Non-pigmented ciliary epithelial cell (primary cell): ENCODE measurements around the gene CD207.
"Not testable (repeated sequence)": the region's sequence is repeated elsewhere in the genome, so short reads cannot be mapped to it uniquely, and the experiment has no call there.

Source experiments
- DNase-seq: peaks from one replicate; pipeline ENCODE4 v3.0.0-alpha.2; 2010; ENCODE audit warnings: low read depth

Gene CD207

DNA sequence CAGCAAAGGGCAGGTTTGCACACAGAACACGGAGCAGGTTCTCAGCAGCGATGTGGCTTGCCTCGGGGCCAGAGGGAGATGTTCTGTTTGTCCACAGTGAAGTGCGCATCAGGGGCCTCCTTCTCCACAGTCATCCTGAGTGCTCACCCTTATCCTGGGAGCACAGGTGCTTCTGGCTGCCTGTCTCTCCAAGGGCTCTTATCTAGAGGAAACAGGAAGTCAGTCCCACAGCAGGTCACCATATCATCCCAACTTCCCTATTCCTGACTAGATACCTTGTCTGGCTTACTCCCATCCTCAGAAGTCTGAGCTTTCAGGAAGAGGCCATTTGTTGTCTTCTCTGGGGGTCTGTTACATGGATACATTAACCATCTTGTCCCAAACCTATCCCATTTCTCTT lies at the start of gene CD207:
TSS of gene CD207 (minus strand) at position 174 of the 400 bp plus-strand sequence. CDS start at position 134, 40 bp downstream.
- no peak for DNase-seq

DNA sequence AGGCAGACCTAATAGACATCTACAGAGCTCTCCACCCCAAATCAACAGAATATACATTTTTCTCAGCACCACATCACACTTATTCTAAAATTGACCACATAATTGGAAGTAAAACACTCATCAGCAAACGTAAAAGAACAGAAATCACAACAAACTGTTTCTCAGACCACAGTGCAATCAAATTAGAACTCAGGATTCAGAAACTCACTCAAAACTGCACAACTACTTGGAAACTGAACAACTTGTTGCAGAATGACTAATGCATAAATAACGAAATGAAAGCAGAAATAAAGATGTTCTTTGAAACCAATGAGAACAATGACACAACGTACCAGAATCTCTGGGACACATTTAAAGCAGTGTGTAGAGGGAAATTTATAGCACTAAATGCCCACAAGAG lies 42.9 kb upstream of the CD207 start:
- DNase-seq: not testable (repeated sequence)

DNA sequence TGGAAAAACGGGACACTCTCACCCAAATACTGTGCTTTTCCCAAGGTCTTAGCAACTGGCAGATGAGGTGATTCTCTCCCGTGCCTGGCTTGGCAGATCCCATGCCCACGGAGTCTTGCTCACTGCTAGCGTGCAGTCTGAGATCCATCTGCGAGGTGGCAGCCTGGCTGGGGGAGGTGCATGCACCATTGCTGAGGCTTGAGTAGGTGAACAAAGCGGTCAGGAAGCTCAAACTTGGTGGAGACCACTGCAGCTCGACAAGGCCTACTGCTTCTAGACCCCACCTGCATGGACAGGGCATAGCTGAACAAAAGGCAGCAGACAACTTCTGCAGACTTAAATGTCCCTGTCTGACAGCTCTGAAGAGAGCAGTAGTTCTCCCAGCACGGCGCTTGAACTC lies 40.5 kb upstream of the CD207 start:
- not testable (repeated sequence) for DNase-seq

DNA sequence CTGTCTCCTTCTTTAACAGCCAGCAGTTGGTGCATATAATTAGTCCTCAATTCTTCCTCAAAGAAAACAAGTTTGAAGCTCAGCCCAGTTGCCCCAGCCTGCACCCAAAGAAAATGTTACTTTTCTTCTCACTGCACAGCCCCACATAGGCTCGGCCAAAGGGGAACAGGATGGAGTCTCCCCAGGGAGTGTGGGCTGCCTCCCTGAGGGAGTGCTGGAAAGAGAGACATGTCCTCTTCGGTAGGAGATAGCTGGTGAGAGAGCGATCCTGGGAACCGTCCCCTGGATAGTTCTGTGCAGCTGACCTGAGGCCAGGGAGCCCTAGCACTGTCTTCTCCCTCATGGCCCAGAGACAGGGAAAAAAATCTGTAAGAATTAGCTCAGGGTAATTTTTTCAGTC lies 37.9 kb upstream of the CD207 start:
- DNase-seq: no peak

DNA sequence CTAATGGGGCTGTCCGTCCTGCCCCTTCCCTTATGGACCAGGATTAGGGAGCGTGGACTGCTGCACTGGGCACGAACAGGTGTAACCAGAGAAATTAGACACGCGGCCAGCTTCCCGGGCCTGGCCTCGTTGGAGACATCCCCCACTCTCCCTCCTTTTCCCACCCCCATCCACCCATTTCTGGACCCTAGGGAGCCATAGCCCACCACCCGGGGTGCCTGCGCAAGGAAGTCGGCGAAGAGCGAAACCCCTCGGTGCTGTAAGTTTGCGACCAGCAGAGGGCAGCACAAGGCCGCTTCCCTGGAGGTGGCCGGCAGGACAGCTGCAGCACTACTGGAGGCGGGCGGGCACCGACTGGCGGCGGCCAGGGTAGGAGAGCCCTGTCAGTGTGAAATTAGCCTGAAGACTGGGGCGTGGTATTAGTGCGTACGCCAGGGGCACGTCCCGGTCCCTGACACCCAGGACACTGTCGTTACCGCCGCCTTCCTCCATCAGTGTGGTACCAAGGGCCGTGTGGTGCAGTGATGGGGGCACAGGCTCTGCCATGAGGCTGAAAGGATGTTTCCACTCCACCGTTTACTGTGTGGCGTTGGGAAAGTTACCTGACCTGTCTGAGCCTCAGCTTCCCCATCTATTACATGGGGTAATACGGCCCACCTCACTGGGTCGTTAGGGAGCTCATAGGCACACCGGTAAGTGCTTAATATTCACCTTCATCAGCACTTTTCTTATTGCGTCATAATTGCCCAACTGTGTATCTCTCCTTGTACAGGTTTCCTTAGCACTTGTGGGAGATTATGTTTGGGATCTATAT lies 36.0 kb upstream of the CD207 start:
- DNase-seq: peak; percentile 15

DNA sequence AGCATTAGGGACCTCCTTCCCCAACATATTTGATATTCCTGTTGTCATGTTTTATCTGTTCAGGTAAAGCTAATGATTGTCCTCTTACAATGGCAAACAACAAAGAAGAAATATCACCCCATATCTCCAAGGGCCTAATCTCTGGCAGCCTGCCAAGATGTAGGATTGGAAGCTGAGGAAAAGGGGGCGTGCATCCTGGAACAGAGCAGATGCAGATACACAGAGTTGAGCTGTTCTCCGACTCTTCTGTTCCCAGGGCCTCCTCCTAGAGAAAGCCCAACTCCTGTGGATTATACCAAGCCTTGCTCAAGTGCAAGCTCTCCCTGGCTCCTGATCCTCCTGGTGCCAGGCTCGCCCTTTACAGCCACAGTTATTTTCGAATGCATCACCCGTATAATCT lies 35.2 kb upstream of the CD207 start:
- DNase-seq: no peak

DNA sequence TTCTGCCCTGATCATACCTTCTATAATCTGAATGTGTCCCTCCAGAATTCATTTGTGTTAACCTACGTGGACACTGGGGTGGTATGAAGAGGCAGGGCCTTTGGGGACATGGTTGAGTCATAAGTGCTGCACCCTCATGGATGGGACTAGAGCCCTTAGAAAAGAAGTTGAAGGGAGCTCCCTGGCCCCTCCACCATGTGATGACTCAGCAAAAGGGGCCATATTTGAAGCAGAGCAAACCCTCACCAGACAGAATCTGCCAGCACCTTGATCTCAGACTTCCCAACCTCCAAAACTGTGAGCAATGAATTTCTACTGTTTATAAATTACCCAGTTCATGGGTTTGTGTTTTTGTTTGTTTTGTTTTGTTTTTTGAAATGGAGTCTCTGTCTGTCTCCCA lies 33.4 kb upstream of the CD207 start:
- DNase-seq: no peak

DNA sequence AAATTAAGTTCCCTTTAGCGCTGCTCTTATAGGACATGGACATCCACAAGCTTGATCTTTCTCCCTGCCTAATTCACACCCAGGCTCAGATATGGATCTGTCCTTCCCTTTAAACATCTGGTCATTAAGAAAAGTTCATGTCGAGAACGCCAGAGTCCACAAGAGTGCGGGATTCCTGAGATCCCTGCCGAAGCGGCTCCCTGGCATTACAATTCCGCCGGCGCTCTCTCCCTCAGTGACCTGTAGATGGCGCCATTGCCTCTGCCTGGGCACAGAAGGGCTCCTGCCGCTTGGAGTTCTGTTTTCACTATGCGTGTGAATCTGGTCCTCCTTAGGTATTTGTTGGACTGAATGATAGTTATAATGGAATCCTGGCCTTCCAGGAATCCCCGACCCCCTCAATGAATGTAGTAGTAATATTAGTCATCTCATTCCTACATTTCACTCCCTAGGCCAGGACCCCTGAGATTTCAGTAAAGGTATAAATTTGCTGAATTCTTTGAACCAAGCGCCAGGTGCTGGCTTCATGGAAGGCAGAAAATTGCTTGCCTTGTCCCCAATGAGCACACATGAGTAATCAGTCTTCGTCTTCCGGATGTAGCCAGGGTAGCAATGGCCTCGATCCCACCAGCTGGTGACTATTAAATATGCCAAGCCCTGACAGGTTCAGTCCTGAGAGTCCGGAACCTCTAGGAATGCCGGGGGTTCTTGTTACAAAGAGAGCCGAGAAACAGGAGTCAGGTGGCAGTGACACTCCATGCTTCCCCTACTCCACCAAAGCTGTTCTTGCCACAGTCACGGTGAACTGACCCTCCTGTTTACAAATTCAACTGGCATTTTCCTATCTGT lies 26.4 kb upstream of the CD207 start:
- peak; percentile 18 for DNase-seq

DNA sequence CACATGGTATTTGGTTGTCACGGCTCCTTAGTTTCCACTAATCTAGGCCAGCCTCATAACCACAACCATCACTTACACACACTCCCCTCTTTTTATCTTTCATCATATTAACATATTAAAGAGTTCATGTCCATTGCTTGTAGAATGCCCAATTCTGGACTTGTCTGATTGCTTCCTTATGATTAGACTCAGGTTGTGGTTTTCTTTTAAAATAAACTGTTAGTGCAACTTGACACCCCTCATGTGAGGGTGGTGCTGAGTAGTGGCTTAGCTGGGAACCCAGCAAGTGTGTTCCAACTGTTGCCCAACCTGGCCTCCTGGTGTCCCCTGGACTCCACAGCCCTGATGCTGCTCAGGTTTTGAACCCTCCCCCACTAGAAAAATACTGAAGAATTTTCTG lies 20.1 kb upstream of the CD207 start:
- DNase-seq: no peak

DNA sequence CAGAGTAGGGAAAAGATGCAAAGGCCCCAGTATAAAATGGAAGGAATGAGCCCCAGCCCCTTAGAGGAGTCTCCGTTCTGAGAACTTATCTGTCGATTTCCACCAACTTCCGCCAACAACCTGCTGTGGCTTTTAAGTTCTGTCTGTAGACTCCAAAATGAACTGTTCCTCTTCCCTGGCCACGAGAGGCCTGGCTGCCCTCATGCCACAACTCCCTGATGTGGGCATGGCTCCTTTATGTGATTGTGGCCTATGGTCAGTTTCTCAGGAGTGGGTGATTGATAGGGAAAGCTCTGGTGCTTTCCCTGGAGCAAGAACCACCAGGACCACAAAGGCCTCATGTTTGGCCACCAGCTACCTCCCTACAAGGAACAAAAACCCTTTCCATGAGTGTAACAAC lies 18.8 kb upstream of the CD207 start:
- no peak for DNase-seq

DNA sequence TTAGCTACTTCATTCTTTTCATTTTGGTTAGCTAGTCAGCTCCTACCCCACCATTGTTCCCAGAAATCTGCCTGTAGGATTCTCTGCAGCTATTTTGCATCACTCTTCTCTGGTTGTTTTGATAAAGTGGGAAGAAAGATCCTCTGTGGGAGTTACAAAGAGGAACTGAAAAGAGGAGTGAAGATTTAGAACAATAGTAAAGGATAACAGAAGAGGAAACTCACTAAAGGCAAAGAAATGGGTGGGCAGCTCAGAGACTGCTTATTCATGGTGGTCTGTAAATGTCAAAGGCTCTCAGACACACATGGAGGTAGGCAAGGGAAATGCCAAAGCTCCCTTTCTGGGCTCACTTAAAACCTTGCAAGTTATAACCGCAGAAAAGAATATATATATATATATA lies 17.2 kb upstream of the CD207 start:
- DNase-seq: no peak

DNA sequence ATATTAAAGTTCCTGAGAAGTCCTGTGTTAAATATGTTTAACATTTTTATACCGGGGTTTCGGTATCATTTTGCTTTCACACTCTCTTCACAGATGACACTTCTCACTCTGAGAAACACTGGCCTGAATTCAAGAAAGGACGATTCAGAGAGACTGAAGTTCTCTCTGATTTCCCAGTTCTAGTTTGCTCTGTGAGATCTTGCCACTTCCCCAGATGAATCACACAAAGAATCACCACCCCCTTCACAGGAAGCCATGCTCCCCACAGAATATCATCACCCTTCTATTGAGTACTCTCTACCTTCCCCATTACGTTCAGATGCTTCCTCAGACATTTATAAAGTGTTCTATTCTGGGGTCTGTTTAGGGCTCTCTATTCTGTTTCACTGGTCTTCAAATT lies 16.1 kb upstream of the CD207 start:
- DNase-seq: no peak

DNA sequence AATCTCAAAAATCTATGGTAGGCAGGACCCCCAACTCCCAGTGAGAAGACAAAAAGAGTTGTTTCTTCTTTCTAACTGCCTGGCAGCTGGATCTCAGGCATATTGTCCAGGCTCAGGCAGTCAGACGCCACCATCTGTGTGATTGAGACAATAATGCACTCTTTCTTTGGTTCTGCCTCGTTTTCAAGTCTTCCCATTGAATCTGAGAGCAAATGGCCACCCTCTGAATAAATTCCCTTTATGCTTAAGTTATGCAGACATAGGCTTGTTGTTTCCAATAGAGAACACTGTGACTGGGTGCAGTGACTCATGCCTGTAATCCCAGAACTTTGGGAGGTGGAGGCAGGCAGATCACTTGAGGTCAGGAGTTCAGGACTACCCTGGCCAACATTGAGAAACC lies 15.3 kb upstream of the CD207 start:
- DNase-seq: no peak

DNA sequence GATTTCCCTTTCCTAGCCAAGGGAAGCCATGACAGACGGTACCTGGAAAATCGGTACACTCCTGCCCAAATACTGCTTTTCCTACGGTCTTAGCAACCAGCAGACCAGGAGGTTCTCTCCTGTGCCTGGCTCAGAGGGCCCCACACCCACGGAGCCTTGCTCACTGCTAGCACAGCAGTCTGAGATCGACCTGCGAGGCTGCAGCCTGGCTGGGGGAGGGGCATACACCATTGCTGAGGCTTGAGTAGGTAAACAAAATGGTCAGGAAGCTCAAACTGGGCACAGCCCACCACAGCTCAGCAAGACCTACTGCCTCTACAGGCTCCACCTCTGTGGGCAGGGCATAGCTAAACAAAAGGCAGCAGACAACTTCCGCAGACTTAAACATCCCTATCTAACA lies 6.8 kb upstream of the CD207 start:
- no peak for DNase-seq

DNA sequence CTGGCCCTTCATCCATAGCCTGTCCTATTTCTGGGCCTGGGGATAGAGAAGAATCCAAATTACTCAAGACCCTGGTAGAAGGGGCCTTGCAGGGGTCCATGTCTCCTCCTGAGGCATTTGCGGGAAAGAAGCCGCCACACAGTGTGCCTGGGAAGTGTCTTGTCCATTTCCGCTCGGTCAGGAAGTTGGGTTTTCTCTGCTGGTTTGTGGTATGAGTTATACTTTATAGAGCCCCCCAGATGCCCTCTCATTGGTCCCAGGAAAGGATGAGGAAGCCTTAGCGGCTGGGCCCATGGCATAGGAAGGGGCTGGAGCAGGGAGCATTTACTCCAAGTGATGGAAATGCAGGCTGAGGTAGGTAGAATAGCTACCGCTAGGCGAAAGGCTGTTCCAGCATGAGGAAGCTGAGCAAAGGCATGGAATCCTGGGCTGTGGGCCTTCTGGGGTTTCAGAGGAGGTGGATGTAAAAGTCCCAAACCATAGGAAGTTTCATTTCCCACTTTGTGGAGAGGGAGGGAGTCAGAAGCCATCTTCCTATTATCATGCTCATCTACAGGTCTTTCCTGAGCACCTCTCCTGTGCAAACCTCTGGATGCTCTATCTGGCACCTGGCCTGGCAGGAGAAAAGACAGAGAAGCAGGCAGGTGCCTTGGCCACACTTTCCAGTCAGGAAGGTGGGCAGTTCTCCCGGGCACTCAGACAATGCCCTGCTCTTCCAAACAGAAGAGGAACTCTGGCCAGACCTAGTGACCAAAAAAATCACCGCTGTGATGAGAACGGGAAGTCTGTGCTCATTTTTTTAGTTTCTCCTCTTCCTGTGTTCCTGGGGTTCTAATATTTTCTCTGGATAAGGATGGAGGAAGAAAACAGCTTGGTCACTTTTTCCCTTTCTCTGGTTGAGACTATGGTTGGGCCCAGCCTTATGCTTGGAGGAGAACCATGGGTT lies 2.6 kb upstream of the CD207 start:
- no peak for DNase-seq

DNA sequence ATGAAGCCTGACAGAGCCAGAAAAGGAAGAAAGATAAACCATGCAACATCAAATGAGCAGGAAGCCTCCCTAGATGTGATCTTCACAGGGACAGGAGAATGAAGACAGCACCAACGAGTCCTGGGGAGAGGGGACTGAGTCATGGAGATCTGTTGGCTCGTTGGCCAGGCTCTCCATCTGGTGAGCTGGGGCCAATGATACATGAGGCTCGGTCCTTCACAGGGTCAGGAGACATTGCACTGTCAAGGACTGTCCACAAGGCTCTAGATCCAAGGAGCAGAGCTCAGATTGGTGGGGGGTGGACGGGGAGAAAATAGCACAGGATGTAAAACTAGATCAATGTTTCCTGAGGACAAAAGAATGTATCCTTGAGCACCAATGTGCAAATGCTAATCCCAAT lies 735 bp downstream of the CD207 start:
- DNase-seq: no peak

DNA sequence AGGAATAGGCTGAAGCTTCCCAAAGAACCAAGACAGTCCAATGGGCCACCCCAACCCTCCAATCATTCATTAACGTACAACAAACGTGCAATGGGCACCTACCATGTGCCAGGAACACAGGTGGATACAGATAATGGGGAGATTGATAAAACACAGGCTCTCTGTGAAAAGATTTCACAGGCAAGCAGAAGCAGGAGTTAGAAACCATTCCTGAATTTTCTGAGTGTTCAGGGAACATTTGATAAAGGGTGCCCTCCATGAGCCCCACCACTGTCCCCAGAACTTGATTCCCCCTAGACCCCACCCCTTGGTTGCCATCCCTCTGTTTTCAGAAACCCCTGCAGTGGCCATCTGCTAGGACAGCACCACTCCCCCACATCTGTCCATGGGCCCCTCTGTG lies 1.5 kb downstream of the CD207 start:
- DNase-seq: no peak

DNA sequence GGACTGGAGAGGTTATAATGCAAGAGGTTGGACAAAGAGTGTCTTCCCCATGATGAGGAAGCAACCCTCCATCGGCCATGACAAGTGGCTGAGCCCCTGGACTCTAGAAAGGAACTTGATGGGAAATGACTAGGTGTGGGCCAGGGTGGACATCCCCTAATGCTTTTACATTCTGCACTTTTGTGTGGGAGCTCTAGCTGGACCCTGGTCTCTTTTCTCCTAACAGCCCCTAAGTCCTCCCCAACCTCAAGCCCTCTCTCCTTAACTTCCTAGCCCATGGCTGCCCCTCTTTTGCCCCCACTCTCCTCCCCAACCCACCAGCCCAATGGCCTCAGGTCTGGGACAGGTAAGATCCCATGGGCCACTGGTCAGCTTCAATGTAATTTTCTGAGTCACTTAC lies 2.4 kb downstream of the CD207 start:
- no peak for DNase-seq

DNA sequence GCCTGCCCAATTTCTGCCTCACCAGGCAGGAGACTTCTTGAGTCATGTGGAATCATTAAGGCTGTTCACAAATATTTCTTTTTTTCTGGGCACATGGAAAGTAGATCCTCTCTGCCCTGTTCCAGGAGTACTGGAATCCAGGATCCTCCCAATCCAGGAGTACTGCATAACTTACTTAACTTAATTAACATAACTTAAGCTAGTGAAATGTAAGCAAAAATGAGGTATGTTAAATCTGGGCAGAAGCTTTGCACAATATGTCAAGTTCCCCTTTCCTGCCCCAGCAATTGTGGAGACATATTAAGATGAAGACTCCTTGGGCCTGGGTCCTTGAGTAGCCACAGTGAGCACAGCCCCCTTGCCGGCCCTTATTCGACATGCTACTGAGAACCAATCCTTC lies 3.2 kb downstream of the CD207 start:
- DNase-seq: no peak

DNA sequence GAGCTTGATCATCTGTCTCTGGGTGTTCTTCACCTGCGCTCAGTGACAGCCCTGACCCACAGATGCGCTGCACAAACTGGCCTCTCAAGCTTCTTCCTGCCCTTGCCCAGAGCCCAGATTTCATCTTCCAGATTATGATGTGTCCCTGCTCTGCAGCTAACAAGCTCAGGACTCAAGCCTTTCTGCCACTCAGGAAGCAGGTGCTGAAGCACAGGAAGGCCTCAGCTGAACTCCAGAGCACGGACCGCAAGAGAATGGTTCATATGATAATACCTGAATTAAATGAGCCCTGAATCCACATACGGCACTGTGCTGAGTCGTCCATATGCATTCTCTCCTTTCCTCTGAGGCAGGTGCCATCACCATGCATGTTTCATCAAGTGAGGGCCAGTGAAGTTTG lies 3.8 kb downstream of the CD207 start:
- no peak for DNase-seq

DNA sequence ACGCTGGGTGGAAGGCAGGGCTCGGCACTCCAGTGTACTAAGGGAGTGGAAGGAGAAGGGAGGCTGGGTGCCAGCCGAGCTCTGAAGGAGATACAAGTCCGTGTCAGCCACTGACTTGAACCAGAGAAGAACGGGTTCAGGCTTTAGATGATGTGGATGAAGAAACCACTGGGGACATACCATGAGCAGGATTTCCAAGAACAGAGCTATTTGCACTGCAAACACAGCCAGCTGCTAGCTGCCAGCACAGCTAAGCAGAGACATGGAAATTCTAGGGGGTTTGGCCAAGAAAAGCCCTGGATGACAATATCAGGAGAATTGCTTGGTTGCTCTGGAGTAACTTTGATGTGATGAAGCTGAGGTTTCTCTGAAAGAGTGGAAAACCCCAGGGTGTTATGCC lies 5.2 kb downstream of the CD207 start:
- DNase-seq: no peak

DNA sequence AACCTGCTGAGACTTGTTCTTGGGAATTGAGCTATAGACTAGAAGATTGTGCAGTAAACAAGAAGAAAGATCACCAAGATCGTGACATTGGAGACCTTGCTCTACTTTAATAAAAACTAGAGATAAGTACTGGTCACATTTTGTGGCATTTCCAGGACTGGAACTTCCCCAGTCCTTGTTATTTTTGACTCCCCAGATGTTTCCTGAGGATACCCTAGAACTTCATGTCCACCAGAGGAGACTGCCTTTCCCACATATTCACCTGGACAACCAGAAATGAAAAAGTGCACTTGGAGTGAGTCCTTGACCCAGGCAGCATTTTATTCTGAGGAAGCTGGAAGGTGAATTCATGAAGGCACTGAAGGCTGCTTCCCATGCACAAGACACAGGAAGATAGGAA lies 5.7 kb downstream of the CD207 start:
- no peak for DNase-seq
